OCI-LY7 (cell line): ENCODE data around the gene GADL1. TPM values are rescaled to one million over a fixed set of nuclear protein-coding genes. Genes with fewer than 3 reads are reported as not detected.

Source experiments
- BruUV-seq: library from RNA; stranded (reverse); fragments of 400-500 nt; replicated peaks from 2 replicates; lab custom pipeline; 2021; lab: Mats Ljungman, UMichigan
- CTCF ChIA-PET: fragments of 300-600 bp; sonication (Branson Sonifier 250); formaldehyde crosslinking; loops from one replicate; lab custom pipeline; 2022; ENCODE audit warnings: antibody characterized with exemption; ENCODE audit not compliant: unreplicated experiment; lab: Charles Lee
- POLR2A ChIA-PET: fragments of 300-600 bp; sonication (Branson Sonifier 250); formaldehyde crosslinking; loops from one replicate; lab custom pipeline; 2022; ENCODE audit warnings: antibody characterized with exemption; lab: Charles Lee
- DNase-seq: peaks from one replicate; pipeline ENCODE4 v3.0.0-alpha.2; 2015; ENCODE audit warnings: low spot score
- H2AFZ ChIP-seq: fragments of 200-600 bp; sonication (generic), shearing (Covaris generic); 2 replicates; pipeline ENCODE4 v1.6.1; 2014; ENCODE audit warnings: mild to moderate bottlenecking, antibody characterized with exemption, low read length, moderate library complexity
- H3K27ac ChIP-seq: fragments of 200-600 bp; sonication (generic); 2 replicates; pipeline ENCODE4 v1.5.1; 2014; ENCODE audit warnings: mixed run types, low read depth, mild to moderate bottlenecking, moderate library complexity, low read length, inconsistent platforms; ENCODE audit not compliant: poor library complexity, severe bottlenecking
- H3K36me3 ChIP-seq: fragments of 200-600 bp; sonication (generic); 2 replicates; pipeline ENCODE4 v1.6.1; 2014; ENCODE audit warnings: mild to moderate bottlenecking, antibody characterized with exemption, low read length, moderate library complexity, mixed read lengths; ENCODE audit not compliant: insufficient read depth
- H3K4me1 ChIP-seq: fragments of 200-600 bp; sonication (generic); 2 replicates; pipeline ENCODE4 v1.5.1; 2014; ENCODE audit warnings: mild to moderate bottlenecking, low read length; ENCODE audit not compliant: insufficient read depth, poor library complexity, severe bottlenecking
- H3K4me2 ChIP-seq: fragments of 200-600 bp; sonication (generic); 2 replicates; pipeline ENCODE4 v1.6.1; 2014; ENCODE audit warnings: mild to moderate bottlenecking, low read length
- H3K4me3 ChIP-seq: fragments of 200-600 bp; sonication (generic); 2 replicates; pipeline ENCODE4 v1.5.1; 2014; ENCODE audit warnings: mild to moderate bottlenecking, low read depth, low read length; ENCODE audit not compliant: poor library complexity, severe bottlenecking
- H3K79me2 ChIP-seq: fragments of 200-600 bp; sonication (generic); 2 replicates; pipeline ENCODE4 v1.6.1; 2016; ENCODE audit warnings: low read depth, mild to moderate bottlenecking, low read length, moderate library complexity, mixed read lengths; ENCODE audit not compliant: insufficient read depth
- H3K9me2 ChIP-seq: fragments of 200-600 bp; sonication (generic); 2 replicates; pipeline ENCODE4 v1.6.1; 2016; ENCODE audit warnings: mild to moderate bottlenecking, low read length, mixed read lengths; ENCODE audit not compliant: insufficient read depth
- H3K9me3 ChIP-seq: fragments of 200-600 bp; sonication (generic); 2 replicates; pipeline ENCODE4 v1.6.1; 2014; ENCODE audit warnings: mild to moderate bottlenecking, mixed run types, low read length, mixed read lengths
- H4K20me1 ChIP-seq: fragments of 200-600 bp; sonication (generic); 2 replicates; pipeline ENCODE4 v1.6.1; 2014; ENCODE audit warnings: mild to moderate bottlenecking, antibody characterized with exemption, low read length, moderate library complexity, mixed read lengths; ENCODE audit not compliant: insufficient read depth
- EZH2phosphoT487 ChIP-seq: fragments of 200-600 bp; sonication (generic); IDR thresholded peaks from 2 replicates; pipeline ENCODE4 v1.6.1; 2018; ENCODE audit warnings: low read depth, borderline replicate concordance, mild to moderate bottlenecking, mixed run types, antibody characterized with exemption, low read length, moderate library complexity, mixed read lengths
- intact Hi-C: fragments of 100-400 bp; cut with micrococcal nuclease; formaldehyde crosslinking; loops from one replicate; pipeline ENCODE4 v1.10.0; 2022; ENCODE audit not compliant: unreplicated experiment
- total RNA-seq, 2 experiments: library from RNA; depleted of rRNA in 1 of 2; stranded (reverse); fragments of >200 nt in 1 of 2; shearing (Covaris generic) in 1 of 2; gene quantifications; 2 replicates each; pipeline ENCODE4 v1.2.3, GENCODE V29; 2014 to 2022
- TF ChIP-seq, protein P1 (sequence below): fragments of 200-600 bp; sonication (generic); conservative IDR thresholded peaks from 2 replicates; pipeline ENCODE4 v1.5.1; 2014; ENCODE audit warnings: mild to moderate bottlenecking, antibody characterized with exemption, low read length, moderate library complexity, mixed read lengths

Gene GADL1
- total RNA-seq, 2 experiments from 2014 or later, result not detected

DNA sequence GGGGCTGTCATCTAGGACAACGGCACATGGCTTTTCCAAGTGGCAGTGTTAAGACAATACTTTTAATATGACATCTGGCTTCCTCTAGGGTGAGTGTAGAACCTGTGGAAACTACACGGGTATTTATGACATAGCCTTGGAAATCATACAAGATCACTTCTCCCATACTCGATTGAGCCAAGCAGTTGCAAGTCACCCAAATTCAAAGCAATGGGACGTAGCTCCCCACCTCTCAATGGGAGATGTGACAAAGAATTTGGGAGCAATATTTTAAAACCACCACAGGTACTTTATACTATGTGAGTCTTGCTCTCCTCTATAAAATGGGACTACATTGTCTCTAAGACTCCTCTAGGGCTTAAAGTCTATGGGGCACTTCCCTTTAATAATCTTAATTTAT is 194.5 kb downstream of the GADL1 start:
- Histone ChIP-seq H3K27ac (no peak overlapping the region), H3K9me3 (peaks cover 14% of the 10 kb centered on the region), H3K79me2 (no peaks in the 10 kb centered on the region), H3K4me1 (peaks cover 7% of the 10 kb centered on the region), H4K20me1 (no peaks in the 10 kb centered on the region), H2AFZ (no peak overlapping the region), H3K36me3 (peaks cover 25% of the 10 kb centered on the region), H3K4me3 (no peak overlapping the region), H3K4me2 (no peak overlapping the region), H3K9me2 (no peaks in the 10 kb centered on the region)
- no peak for DNase-seq
- POLR2A ChIA-PET, result no interaction called here
- TF ChIP-seq EZH2phosphoT487, result no peak
- TF ChIP-seq, protein P1, sequence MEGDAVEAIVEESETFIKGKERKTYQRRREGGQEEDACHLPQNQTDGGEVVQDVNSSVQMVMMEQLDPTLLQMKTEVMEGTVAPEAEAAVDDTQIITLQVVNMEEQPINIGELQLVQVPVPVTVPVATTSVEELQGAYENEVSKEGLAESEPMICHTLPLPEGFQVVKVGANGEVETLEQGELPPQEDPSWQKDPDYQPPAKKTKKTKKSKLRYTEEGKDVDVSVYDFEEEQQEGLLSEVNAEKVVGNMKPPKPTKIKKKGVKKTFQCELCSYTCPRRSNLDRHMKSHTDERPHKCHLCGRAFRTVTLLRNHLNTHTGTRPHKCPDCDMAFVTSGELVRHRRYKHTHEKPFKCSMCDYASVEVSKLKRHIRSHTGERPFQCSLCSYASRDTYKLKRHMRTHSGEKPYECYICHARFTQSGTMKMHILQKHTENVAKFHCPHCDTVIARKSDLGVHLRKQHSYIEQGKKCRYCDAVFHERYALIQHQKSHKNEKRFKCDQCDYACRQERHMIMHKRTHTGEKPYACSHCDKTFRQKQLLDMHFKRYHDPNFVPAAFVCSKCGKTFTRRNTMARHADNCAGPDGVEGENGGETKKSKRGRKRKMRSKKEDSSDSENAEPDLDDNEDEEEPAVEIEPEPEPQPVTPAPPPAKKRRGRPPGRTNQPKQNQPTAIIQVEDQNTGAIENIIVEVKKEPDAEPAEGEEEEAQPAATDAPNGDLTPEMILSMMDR, result no peak
- intact Hi-C loops, result loop anchor here (10.0 kb wide), 2 partner anchors 235 to 385 kb away; no protein-coding TSS in a partner anchor
- BruUV-seq, result no TSS peak
- CTCF ChIA-PET, result no interaction called here

DNA sequence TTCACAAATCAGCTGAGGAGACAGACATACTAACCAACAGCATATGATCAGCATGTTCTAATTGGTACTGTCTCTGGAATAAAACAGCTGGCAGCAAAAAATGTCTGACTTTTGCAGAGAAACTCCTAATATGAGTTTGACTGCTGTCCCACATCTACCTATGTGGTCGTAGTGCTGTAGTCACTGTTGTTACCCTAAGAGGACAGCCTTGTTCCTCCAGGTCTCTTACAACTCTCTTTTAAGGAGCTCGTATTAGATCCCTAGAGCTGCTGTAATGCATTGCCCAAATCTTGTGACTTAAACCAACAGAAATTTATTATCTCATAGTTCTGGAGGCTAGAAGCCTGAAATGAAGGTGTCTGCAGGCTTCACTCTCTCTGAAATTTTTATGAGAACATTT is 195.9 kb downstream of the GADL1 start:
- POLR2A ChIA-PET, result interaction anchor here (1.4 kb wide), 1 partner anchor 14 kb away, joined by 3 read pairs; no protein-coding TSS in a partner anchor
- CTCF ChIA-PET, result interaction anchor here (0.9 kb wide), 1 partner anchor 12 kb away, joined by 3 read pairs; no protein-coding TSS in a partner anchor
- Histone ChIP-seq H3K4me3 (no peak overlapping the region), H2AFZ (no peak overlapping the region), H4K20me1 (no peaks in the 10 kb centered on the region), H3K79me2 (no peaks in the 10 kb centered on the region), H3K4me2 (no peak overlapping the region), H3K27ac (no peak overlapping the region), H3K9me2 (no peaks in the 10 kb centered on the region), H3K36me3 (peaks cover 38% of the 10 kb centered on the region), H3K9me3 (peaks cover 13% of the 10 kb centered on the region), H3K4me1 (peaks cover 7% of the 10 kb centered on the region)
- intact Hi-C loops, result loop anchor here (10.0 kb wide), 2 partner anchors 234 to 384 kb away; no protein-coding TSS in a partner anchor
- TF ChIP-seq, protein P1, result no peak
- no peak for TF ChIP-seq EZH2phosphoT487
- no peak for DNase-seq
- no TSS peak for BruUV-seq

- Histone ChIP-seq H3K79me2 (no peaks in the 10 kb centered on the region), H3K4me2 (no peak overlapping the region), H3K9me2 (no peaks in the 10 kb centered on the region), H3K27ac (no peak overlapping the region), H2AFZ (no peak overlapping the region), H3K4me3 (no peak overlapping the region), H4K20me1 (peaks cover 4% of the 10 kb centered on the region; the same call in 1 of the 2 replicates), H3K4me1 (peaks cover 7% of the 10 kb centered on the region), H3K36me3 (peaks cover 54% of the 10 kb centered on the region), H3K9me3 (no peaks in the 10 kb centered on the region)
- TF ChIP-seq, protein P1, result no peak
- no peak for TF ChIP-seq EZH2phosphoT487
- BruUV-seq, result no TSS peak
- intact Hi-C loops, result loop anchor here (10.0 kb wide), 2 partner anchors 232 to 382 kb away; no protein-coding TSS in a partner anchor
- ChIA-PET POLR2A (interaction anchor here (0.9 to 1.7 kb wide), 6 partner anchors 12 to 90 kb away, joined by 3 to 5 read pairs (median 4); no protein-coding TSS in a partner anchor), CTCF (no interaction called here)
- no peak for DNase-seq
These were observed 197.6 kb downstream of the GADL1 start for GRCh38 chr3:30696896-30697295.
